Ovary (tissue), 9 donors: ENCODE data around the gene VIM. TPM values are rescaled to one million over a fixed set of nuclear protein-coding genes. Genes with fewer than 3 reads are reported as not detected.

Experiments used
- DNase-seq, 5 donors: peaks; one replicate each; pipeline ENCODE4 v3.0.0-alpha.2; 2019 to 2020
- H3K27ac ChIP-seq, 2 donors: fragments of 200-600 bp; one replicate each; pipeline versions ENCODE4 v1.5.1 to v1.8.0; 2019 to 2022
- H3K27me3 ChIP-seq: fragments of 200-600 bp; one replicate; pipeline ENCODE4 v1.8.0; 2022
- H3K36me3 ChIP-seq: fragments of 200-600 bp; sonication (generic); one replicate; pipeline ENCODE4 v1.5.1; 2019
- H3K4me1 ChIP-seq: one replicate; pipeline ENCODE4 v1.8.1; 2013; ENCODE audit warnings: mild to moderate bottlenecking, moderate library complexity; ENCODE audit not compliant: insufficient read depth
- H3K4me3 ChIP-seq: fragments of 200-600 bp; sonication (generic); one replicate; pipeline ENCODE4 v1.5.1; 2017
- H3K9me3 ChIP-seq, 2 donors: fragments of 200-600 bp in 1 of 2; sonication (generic) in 1 of 2; one replicate each; pipeline versions ENCODE4 v1.5.1 to v1.8.1; 2013 to 2019; ENCODE audit warnings: mild to moderate bottlenecking in 1 of 2, moderate library complexity in 1 of 2
- CTCF ChIP-seq, 3 donors: fragments of 450-650 bp in 2 of 3; fragments of 200-600 bp in 1 of 3; IDR thresholded peaks; one replicate each; pipeline versions ENCODE4 v1.5.1 to v1.8.0; 2016 to 2022; ENCODE audit warnings: antibody characterized with exemption in 3 of 3, mild to moderate bottlenecking in 1 of 3
- EP300 ChIP-seq: sonication (generic); formaldehyde crosslinking; IDR thresholded peaks from one replicate; pipeline ENCODE4 v1.6.1; 2017; ENCODE audit warnings: antibody characterized with exemption
- POLR2A ChIP-seq: fragments of 450-650 bp; IDR thresholded peaks from one replicate; pipeline ENCODE4 v1.6.1; 2017; ENCODE audit warnings: antibody characterized with exemption, mild to moderate bottlenecking, moderate library complexity
- WGBS, 3 donors: extraction: QIAGEN DNeasy Blood & Tissue Kit in 1 of 3; methylation state at CpG; one replicate each; pipeline versions ENCODE4 v1.1.5 to v1.1.7; 2013 to 2017; 5-methylcytosine and 5-hydroxymethylcytosine counted together
- intact Hi-C, 4 donors: fragments of 100-400 bp; cut with DNase I; formaldehyde crosslinking; loops; one replicate each; pipeline versions ENCODE4 v1.11.0 to v1.15.1; 2022 to 2023
- polyA plus RNA-seq, 2 donors: library from polyadenylated mRNA; stranded (reverse); fragments of 200-250 nt in 1 of 2; fragments of 350-450 nt in 1 of 2; fragmentation: Illumina TruSeq in 1 of 2; extraction: RNeasy Lipid Tissue Mini Kit (QIAGEN cat#74804) in 1 of 2; gene quantifications; one replicate each; pipeline ENCODE4 v1.2.3, GENCODE V29; 2013 to 2014
- total RNA-seq, 7 donors: library from RNA; depleted of rRNA in 2 of 7; stranded (reverse); fragments of >200 nt in 2 of 7; fragmentation: NEBNext Ultra II Directional in 3 of 7; extraction: Animal tissue kit (Norgen Biotek cat#: 25700) in 3 of 7; gene quantifications; one replicate each; pipeline versions ENCODE4 v1.1.0 to v1.2.4, GENCODE V29; 2016 to 2023
- donor health status: DM: no; HTN: no; CAD: no; lungs with moderate emphysema.
- donor health status: DM: no; HTN: no; CAD: no.
- donor health status: Bipolar disorder and iron deficiency.
- donor health status: DM: yes; HTN: yes; CAD: no.
- donor health status: DM: no; HTN: no; CAD: no.
- donor health status: DM: yes; HTN: yes; CAD: no.

Gene VIM
- total and polyA plus RNA-seq, 9 donors, result 2,370 to 6,135 (median 4,661) TPM

- Histone ChIP-seq H3K27me3 (no peaks in the 10 kb centered on the region), H3K9me3 (no peaks in the 10 kb centered on the region), H3K27ac (no peak overlapping the region), H3K4me3 (no peak overlapping the region), H3K4me1 (no peaks in the 10 kb centered on the region), H3K36me3 (no peaks in the 10 kb centered on the region)
- no peak for DNase-seq
- TF ChIP-seq CTCF (IDR thresholded peaks at IDR 0.05), result no peak
- no peak for TF ChIP-seq EP300
- no peak for TF ChIP-seq POLR2A
- 66 to 80% (median 77%) methylated on average over 5 of the region's 5 CpGs for WGBS, 3 donors
- intact Hi-C loops, result loop anchor here in 1 of 4 donors (10.0 kb wide), 2 partner anchors 70 to 190 kb away; partner anchors contain the start of gene CUBN
These were observed 33.0 kb upstream of the VIM start for GRCh38 chr10:17195083-17195482.

GRCh38 chr10:17196045-17196444 is 32.0 kb upstream of the VIM start:
- 30 to 41% (median 35%) methylated on average over 2 of the region's 2 CpGs for WGBS, 3 donors
- H3K4me3 ChIP-seq, result no peak overlapping the region
- H3K27me3 ChIP-seq, result no peaks in the 10 kb centered on the region
- H3K9me3 ChIP-seq, result no peaks in the 10 kb centered on the region
- H3K4me1 ChIP-seq, result no peaks in the 10 kb centered on the region
- no peaks in the 10 kb centered on the region for H3K36me3 ChIP-seq
- TF ChIP-seq POLR2A, result no peak
- TF ChIP-seq EP300, result no peak
- no peak for TF ChIP-seq CTCF (IDR thresholded peaks at IDR 0.05)
- no peak overlapping the region for H3K27ac ChIP-seq
- intact Hi-C loops, result loop anchor here in 1 of 4 donors (10.0 kb wide), 2 partner anchors 71 to 191 kb away; partner anchors contain the start of gene CUBN
- no peak for DNase-seq

GRCh38 chr10:17196573-17196972 is 31.5 kb upstream of the VIM start:
- H3K36me3 ChIP-seq, result no peaks in the 10 kb centered on the region
- no peak overlapping the region for H3K4me3 ChIP-seq
- no peaks in the 10 kb centered on the region for H3K27me3 ChIP-seq
- no peaks in the 10 kb centered on the region for H3K9me3 ChIP-seq
- no peak overlapping the region for H3K27ac ChIP-seq
- whole genome bisulfite sequencing, 3 donors, result 71 to 91% (median 74%) methylated on average over 3 of the region's 3 CpGs
- intact Hi-C loops, result loop anchor here in 1 of 4 donors (10.0 kb wide), 2 partner anchors 72 to 192 kb away; partner anchors contain the start of gene CUBN
- DNase-seq, result no peak
- no peaks in the 10 kb centered on the region for H3K4me1 ChIP-seq
- TF ChIP-seq POLR2A (no peak), EP300 (no peak), CTCF (IDR thresholded peaks at IDR 0.05) (no peak)

GRCh38 chr10:17199351-17199804 is 28.7 kb upstream of the VIM start:
- WGBS, 3 donors, result 6 to 8% (median 7%) methylated on average over 9 of the region's 9 CpGs
- no peak overlapping the region for H3K4me3 ChIP-seq
- no peak for TF ChIP-seq EP300

More at GRCh38 chr10:17199351-17199804, 28.7 kb upstream of the VIM start:
- peak overlapping the region in 1 of 2 donors; percentile 91 for H3K27ac ChIP-seq
- no peak for DNase-seq
- H3K4me1 ChIP-seq, result no peaks in the 10 kb centered on the region
- H3K27me3 ChIP-seq, result no peaks in the 10 kb centered on the region
- H3K36me3 ChIP-seq, result no peaks in the 10 kb centered on the region
- intact Hi-C loops, result loop anchor here in 1 of 4 donors (10.0 kb wide), 2 partner anchors 75 to 195 kb away; partner anchors contain the start of gene CUBN
- H3K9me3 ChIP-seq, result no peaks in the 10 kb centered on the region
